HEK293 (cell line): ENCODE results near the gene DUSP2.

ENCODE experiments used
- AEBP2 ChIP-seq: fragments of 450-650 bp; formaldehyde crosslinking; IDR thresholded peaks from 2 replicates; pipeline ENCODE4 v1.5.1; 2016; ENCODE audit warnings: missing biosample characterization, missing genetic modification characterization, borderline replicate concordance
- EGR2 ChIP-seq: fragments of 450-650 bp; formaldehyde crosslinking; IDR thresholded peaks from 2 replicates; pipeline ENCODE4 v1.5.1; 2016; ENCODE audit warnings: low read depth, missing biosample characterization, missing genetic modification characterization
- GLIS2 ChIP-seq: fragments of 450-650 bp; formaldehyde crosslinking; IDR thresholded peaks from 2 replicates; pipeline ENCODE4 v1.5.1; 2016; ENCODE audit warnings: missing biosample characterization, missing genetic modification characterization
- PRDM1 ChIP-seq: fragments of 450-650 bp; formaldehyde crosslinking; IDR thresholded peaks from 2 replicates; pipeline ENCODE4; 2016; ENCODE audit warnings: missing biosample characterization, missing genetic modification characterization
- SP2 ChIP-seq: fragments of 450-650 bp; formaldehyde crosslinking; IDR thresholded peaks from 2 replicates; pipeline ENCODE4 v1.5.1; 2016; ENCODE audit warnings: missing biosample characterization, missing genetic modification characterization
- ZBTB20 ChIP-seq: fragments of 450-650 bp; formaldehyde crosslinking; IDR thresholded peaks from 2 replicates; pipeline ENCODE4 v1.5.1; 2016; ENCODE audit warnings: missing biosample characterization, missing genetic modification characterization
- ZBTB21 ChIP-seq: fragments of 450-650 bp; formaldehyde crosslinking; IDR thresholded peaks from 2 replicates; pipeline ENCODE4 v1.5.1; 2017; ENCODE audit warnings: missing biosample characterization, missing genetic modification characterization
- ZEB2 ChIP-seq: fragments of 450-650 bp; formaldehyde crosslinking; IDR thresholded peaks from 2 replicates; pipeline ENCODE4 v1.5.1; 2016; ENCODE audit warnings: missing biosample characterization, missing genetic modification characterization
- ZFHX2 ChIP-seq: fragments of 450-650 bp; formaldehyde crosslinking; conservative IDR thresholded peaks from 2 replicates; pipeline ENCODE4 v1.5.1; 2016; ENCODE audit warnings: missing biosample characterization, missing genetic modification characterization
- ZFP37 ChIP-seq: fragments of 450-650 bp; formaldehyde crosslinking; IDR thresholded peaks from 2 replicates; pipeline ENCODE4 v1.5.1; 2016; ENCODE audit warnings: missing biosample characterization, missing genetic modification characterization
- ZFP41 ChIP-seq: fragments of 450-650 bp; formaldehyde crosslinking; IDR thresholded peaks from 2 replicates; pipeline ENCODE4 v1.5.1; 2016; ENCODE audit warnings: missing biosample characterization, missing genetic modification characterization, borderline replicate concordance
- ZNF133 ChIP-seq: fragments of 450-650 bp; formaldehyde crosslinking; IDR thresholded peaks from 2 replicates; pipeline ENCODE4 v1.5.1; 2016; ENCODE audit warnings: missing biosample characterization, missing genetic modification characterization
- ZNF169 ChIP-seq: fragments of 450-650 bp; formaldehyde crosslinking; IDR thresholded peaks from 2 replicates; pipeline ENCODE4 v1.5.1; 2016; ENCODE audit warnings: missing biosample characterization, missing genetic modification characterization
- ZNF175 ChIP-seq: fragments of 450-650 bp; formaldehyde crosslinking; IDR thresholded peaks from 2 replicates; pipeline ENCODE4 v1.5.1; 2016; ENCODE audit warnings: missing biosample characterization, missing genetic modification characterization
- ZNF266 ChIP-seq: fragments of 450-650 bp; formaldehyde crosslinking; IDR thresholded peaks from 2 replicates; pipeline ENCODE4 v1.5.1; 2016; ENCODE audit warnings: missing biosample characterization, missing genetic modification characterization, low read depth
- ZNF280C ChIP-seq: fragments of 450-650 bp; formaldehyde crosslinking; IDR thresholded peaks from 2 replicates; pipeline ENCODE4 v1.5.1; 2016; ENCODE audit warnings: missing biosample characterization, missing genetic modification characterization
- ZNF280D ChIP-seq: fragments of 450-650 bp; formaldehyde crosslinking; IDR thresholded peaks from 2 replicates; pipeline ENCODE4 v1.5.1; 2016; ENCODE audit warnings: missing biosample characterization, missing genetic modification characterization
- ZNF341 ChIP-seq: fragments of 450-650 bp; formaldehyde crosslinking; IDR thresholded peaks from 2 replicates; pipeline ENCODE4; 2016; ENCODE audit warnings: low read depth, missing biosample characterization, missing genetic modification characterization
- ZNF398 ChIP-seq: fragments of 450-650 bp; formaldehyde crosslinking; IDR thresholded peaks from 2 replicates; pipeline ENCODE4 v1.5.1; 2017; ENCODE audit warnings: missing biosample characterization, missing genetic modification characterization
- ZNF404 ChIP-seq: fragments of 450-650 bp; formaldehyde crosslinking; IDR thresholded peaks from 2 replicates; pipeline ENCODE4 v1.5.1; 2017; ENCODE audit warnings: missing biosample characterization, missing genetic modification characterization
- ZNF529 ChIP-seq: fragments of 450-650 bp; formaldehyde crosslinking; IDR thresholded peaks from 2 replicates; pipeline ENCODE4 v1.5.1; 2017; ENCODE audit warnings: missing genetic modification characterization, missing biosample characterization; ENCODE audit not compliant: insufficient replicate concordance
- ZNF555 ChIP-seq: fragments of 450-650 bp; formaldehyde crosslinking; conservative IDR thresholded peaks from 2 replicates; pipeline ENCODE4 v1.5.1; 2017; ENCODE audit warnings: missing biosample characterization, mild to moderate bottlenecking, missing genetic modification characterization, inconsistent platforms
- ZNF610 ChIP-seq: fragments of 450-650 bp; formaldehyde crosslinking; IDR thresholded peaks from 2 replicates; pipeline ENCODE4 v1.5.1; 2016; ENCODE audit warnings: missing biosample characterization, missing genetic modification characterization, borderline replicate concordance
- ZNF629 ChIP-seq: fragments of 450-650 bp; formaldehyde crosslinking; IDR thresholded peaks from 2 replicates; pipeline ENCODE4 v1.5.1; 2017; ENCODE audit warnings: missing biosample characterization, missing genetic modification characterization
- ZNF677 ChIP-seq: fragments of 450-650 bp; IDR thresholded peaks from 2 replicates; pipeline ENCODE4 v1.5.0; 2018; ENCODE audit warnings: missing biosample characterization, mild to moderate bottlenecking, missing genetic modification characterization, moderate library complexity
- ZNF776 ChIP-seq: fragments of 450-650 bp; formaldehyde crosslinking; IDR thresholded peaks from 2 replicates; pipeline ENCODE4 v1.5.0; 2017; ENCODE audit warnings: missing biosample characterization, missing genetic modification characterization, borderline replicate concordance
- ZNF777 ChIP-seq: fragments of 450-650 bp; formaldehyde crosslinking; IDR thresholded peaks from 2 replicates; pipeline ENCODE4 v1.5.1; 2017; ENCODE audit warnings: missing biosample characterization, missing genetic modification characterization, borderline replicate concordance
- ZNF791 ChIP-seq: fragments of 450-650 bp; formaldehyde crosslinking; IDR thresholded peaks from 2 replicates; pipeline ENCODE4 v1.5.1; 2016; ENCODE audit warnings: missing biosample characterization, missing genetic modification characterization
- ZNF843 ChIP-seq: fragments of 450-650 bp; formaldehyde crosslinking; IDR thresholded peaks from 2 replicates; pipeline ENCODE4 v1.5.1; 2016; ENCODE audit warnings: missing biosample characterization, missing genetic modification characterization
- ZSCAN16 ChIP-seq: fragments of 450-650 bp; formaldehyde crosslinking; IDR thresholded peaks from 2 replicates; pipeline ENCODE4 v1.5.1; 2016; ENCODE audit warnings: missing biosample characterization, missing genetic modification characterization

The DUSP2 gene

GRCh38 chr2:96148410-96149217, 3.4 kb upstream of the DUSP2 start (continued):
- TF ChIP-seq ZNF280D: no peak
- TF ChIP-seq ZNF529 (tag by site-specific recombination): no peak
- no peak for TF ChIP-seq ZNF169 (tag by site-specific recombination)
- TF ChIP-seq ZNF266 (tag by site-specific recombination): no peak
- peak; percentile 74 for TF ChIP-seq SP2 (tag by site-specific recombination)
- no peak for TF ChIP-seq ZNF791 (tag by site-specific recombination)
- TF ChIP-seq ZNF629 (tag by site-specific recombination): peak; percentile 98
- peak; percentile 73; the same call in 1 of the 2 replicates for TF ChIP-seq ZNF398 (tag by site-specific recombination)
- TF ChIP-seq ZNF777 (tag by site-specific recombination): 0 out of 2 replicates have a peak, but pooled peaks have one; percentile 42
- TF ChIP-seq ZNF843 (tag by site-specific recombination): peak; percentile 11; the same call in 1 of the 2 replicates
- TF ChIP-seq ZBTB21 (tag by site-specific recombination): peak; percentile 96
- peak; percentile 56 for TF ChIP-seq GLIS2
- 0 out of 2 replicates have a peak, but pooled peaks have one; percentile 9 for TF ChIP-seq PRDM1 (tag by site-specific recombination)
- 0 out of 2 replicates have a peak, but pooled peaks have one; percentile 34 for TF ChIP-seq ZEB2
- TF ChIP-seq ZNF776 (tag by site-specific recombination): no peak
- TF ChIP-seq ZFP41 (tag by site-specific recombination): no peak
- no peak for TF ChIP-seq ZNF175
- TF ChIP-seq ZFHX2 (tag by site-specific recombination): peak; percentile 81
- no peak for TF ChIP-seq ZNF404 (tag by site-specific recombination)
- TF ChIP-seq ZNF341 (tag by site-specific recombination): peak; percentile 45; the same call in 1 of the 2 replicates
- no peak for TF ChIP-seq ZNF133 (tag by site-specific recombination)
- TF ChIP-seq AEBP2 (tag by site-specific recombination): no peak
- TF ChIP-seq ZFP37 (tag by site-specific recombination): no peak
- TF ChIP-seq ZNF677 (tag by site-specific recombination): no peak
- no peak for TF ChIP-seq ZSCAN16 (tag by site-specific recombination)
- TF ChIP-seq EGR2 (tag by site-specific recombination): peak; percentile 72
- TF ChIP-seq ZBTB20 (tag by site-specific recombination): no peak
- TF ChIP-seq ZNF555 (tag by site-specific recombination): no peak
- no peak for TF ChIP-seq ZNF280C (tag by site-specific recombination)
- no peak for TF ChIP-seq ZNF610 (tag by site-specific recombination)
